NCI-H2171 treated with DMSO at 0.1 percent for 48 hours (cell line): Measurements from ENCODE around the gene IZUMO1R.
"Not testable (repeated sequence)": the region's sequence is repeated elsewhere in the genome, so short reads cannot be mapped to it uniquely, and the experiment has no call there.

Source experiments
- DNase-seq: peaks from one replicate; lab custom pipeline; 2025; lab: John Stamatoyannopoulos, UW

Gene IZUMO1R

GRCh38 chr11:94303966-94304958, at the start of gene IZUMO1R:
IZUMO1R (plus strand) TSS chr11:94304580; CDS start chr11:94305637, 1,057 bp downstream.
- DNase-seq: no peak

- DNase-seq: no peak
These were observed 32.5 kb upstream of the IZUMO1R start for GRCh38 chr11:94271885-94272372.

- DNase-seq: no peak
These were observed 31.6 kb upstream of the IZUMO1R start for GRCh38 chr11:94272738-94273313.

- DNase-seq: no peak
These were observed 28.4 kb upstream of the IZUMO1R start for GRCh38 chr11:94275961-94276360.

GRCh38 chr11:94276943-94277342, 27.4 kb upstream of the IZUMO1R start:
- DNase-seq: no peak

- DNase-seq: not testable (repeated sequence)
These were observed 26.2 kb upstream of the IZUMO1R start for GRCh38 chr11:94278207-94278606.

- DNase-seq: no peak
These were observed 24.4 kb upstream of the IZUMO1R start for GRCh38 chr11:94279996-94280395.

GRCh38 chr11:94281324-94281723, 23.1 kb upstream of the IZUMO1R start:
- no peak for DNase-seq

- no peak for DNase-seq
These were observed 20.7 kb upstream of the IZUMO1R start for GRCh38 chr11:94283678-94284077.

GRCh38 chr11:94295534-94295933, 8.8 kb upstream of the IZUMO1R start:
- no peak for DNase-seq

GRCh38 chr11:94297985-94298576, 6.3 kb upstream of the IZUMO1R start:
- no peak for DNase-seq

GRCh38 chr11:94302776-94303175, 1.6 kb upstream of the IZUMO1R start:
- DNase-seq: no peak

- no peak for DNase-seq
These were observed 766 bp downstream of the IZUMO1R start for GRCh38 chr11:94305146-94305545.

- no peak for DNase-seq
These were observed 2.9 kb downstream of the IZUMO1R start for GRCh38 chr11:94307101-94307791.

GRCh38 chr11:94308024-94308423, 3.6 kb downstream of the IZUMO1R start:
- DNase-seq: no peak

- DNase-seq: no peak
These were observed 5.4 kb downstream of the IZUMO1R start for GRCh38 chr11:94309757-94310156.

- peak; percentile 65 for DNase-seq
These were observed 6.0 kb downstream of the IZUMO1R start for GRCh38 chr11:94310191-94310875.

GRCh38 chr11:94312339-94312738, 8.0 kb downstream of the IZUMO1R start:
- no peak for DNase-seq

- no peak for DNase-seq
These were observed 9.7 kb downstream of the IZUMO1R start for GRCh38 chr11:94314064-94314463.

GRCh38 chr11:94315664-94316063, 11.3 kb downstream of the IZUMO1R start:
- DNase-seq: no peak

GRCh38 chr11:94322501-94322900, 18.1 kb downstream of the IZUMO1R start:
- DNase-seq: no peak
